HG02623 (cell line): ENCODE measurements around the gene ABCG1.

Experiments
- ATAC-seq: cut with Tn5 transposase; IDR thresholded peaks from one replicate; pipeline ENCODE4 v1.9.1; 2021; ENCODE audit warnings: moderate library complexity; ENCODE audit not compliant: unreplicated experiment

The ABCG1 gene

GRCh38 chr21:42191696-42192595, 27.0 kb upstream of the ABCG1 start:
- no peak for ATAC-seq

- ATAC-seq, result no peak
Observed at GRCh38 chr21:42193131-42193671, 25.7 kb upstream of the ABCG1 start.

- ATAC-seq, result no peak
Observed at GRCh38 chr21:42193721-42194120, 25.2 kb upstream of the ABCG1 start.

GRCh38 chr21:42194863-42195262, 24.1 kb upstream of the ABCG1 start:
- ATAC-seq, result no peak

GRCh38 chr21:42195378-42196031, 23.4 kb upstream of the ABCG1 start:
- ATAC-seq, result no peak

GRCh38 chr21:42198929-42199867, 19.7 kb upstream of the ABCG1 start:
- no peak for ATAC-seq

GRCh38 chr21:42199868-42200463, 19.0 kb upstream of the ABCG1 start:
- ATAC-seq, result no peak

GRCh38 chr21:42200906-42201614, 17.9 kb upstream of the ABCG1 start:
- ATAC-seq, result no peak

- no peak for ATAC-seq
Observed at GRCh38 chr21:42201615-42202161, 17.3 kb upstream of the ABCG1 start.

- no peak for ATAC-seq
Observed at GRCh38 chr21:42202321-42202720, 16.6 kb upstream of the ABCG1 start.

- no peak for ATAC-seq
Observed at GRCh38 chr21:42203321-42203720, 15.6 kb upstream of the ABCG1 start.

GRCh38 chr21:42203936-42204335, 15.0 kb upstream of the ABCG1 start:
- ATAC-seq, result no peak

- ATAC-seq, result no peak
Observed at GRCh38 chr21:42207426-42207825, 11.5 kb upstream of the ABCG1 start.

- ATAC-seq, result no peak
Observed at GRCh38 chr21:42208036-42208435, 10.9 kb upstream of the ABCG1 start.

GRCh38 chr21:42208801-42209490, 10.0 kb upstream of the ABCG1 start:
- no peak for ATAC-seq

GRCh38 chr21:42209801-42210479, 9.0 kb upstream of the ABCG1 start:
- ATAC-seq, result no peak

GRCh38 chr21:42212266-42212665, 6.7 kb upstream of the ABCG1 start:
- ATAC-seq, result no peak

- no peak for ATAC-seq
Observed at GRCh38 chr21:42213082-42213774, 5.7 kb upstream of the ABCG1 start.
